Fibroblast of mammary gland (primary cell): ENCODE data around the gene CCDC191.

ENCODE experiments used
- DNase-seq: peaks from one replicate; pipeline ENCODE4 v3.0.0-alpha.2; 2010; ENCODE audit warnings: low read depth
- H3K4me3 ChIP-seq: 2 replicates; pipeline ENCODE4 v1.5.1; 2011; ENCODE audit warnings: low read depth, mild to moderate bottlenecking, low read length, moderate library complexity; ENCODE audit not compliant: control insufficient read depth
- CTCF ChIP-seq: conservative IDR thresholded peaks from 2 replicates; pipeline ENCODE4 v1.5.1; 2011; ENCODE audit warnings: low read depth, low read length, inconsistent platforms; ENCODE audit not compliant: control insufficient read depth, insufficient read depth

Gene CCDC191

GRCh38 chr3:113914646-113915045 is 141.7 kb downstream of the CCDC191 start:
- H3K4me3 ChIP-seq: no peak overlapping the region
- DNase-seq: peak; percentile 70
- TF ChIP-seq CTCF: no peak
